ENCODE data around the gene RTCA.
A peak's percentile ranks its signal among the peaks of the same experiment; 100 is the strongest.
"Not testable (repeated sequence)": the region's sequence is repeated elsewhere in the genome, so short reads cannot be mapped to it uniquely, and the experiment has no call there.

Gene RTCA

GRCh38 chr1:100265931-100266740 is at the start of gene RTCA:
RTCA (plus strand) TSS chr1:100266216; CDS start chr1:100266376, 160 bp downstream.
- Histone ChIP-seq H2AFZ (ENCODE audit: low read length, unreplicated experiment) (peak within 1 kb of the TSS; percentile 87), H3K27ac (ENCODE audit: low read depth, low read length) (peak within 1 kb of the TSS; percentile 33), H3K4me1 (ENCODE audit: control insufficient read depth, insufficient read depth, low read length, unreplicated experiment) (peaks cover 10% of the 10 kb centered on the region), H3K36me3 (ENCODE audit: insufficient read depth, low read length) (peaks cover 19% of the 10 kb centered on the region), H3K79me2 (ENCODE audit: control insufficient read depth, insufficient read depth, low read length, unreplicated experiment) (peaks cover 35% of the 10 kb centered on the region), H3K4me3 (ENCODE audit: low read depth, low read length) (peak within 1 kb of the TSS; percentile 92), H3K27me3 (ENCODE audit: insufficient read depth, low read length) (no peaks in the 10 kb centered on the region)

DNA sequence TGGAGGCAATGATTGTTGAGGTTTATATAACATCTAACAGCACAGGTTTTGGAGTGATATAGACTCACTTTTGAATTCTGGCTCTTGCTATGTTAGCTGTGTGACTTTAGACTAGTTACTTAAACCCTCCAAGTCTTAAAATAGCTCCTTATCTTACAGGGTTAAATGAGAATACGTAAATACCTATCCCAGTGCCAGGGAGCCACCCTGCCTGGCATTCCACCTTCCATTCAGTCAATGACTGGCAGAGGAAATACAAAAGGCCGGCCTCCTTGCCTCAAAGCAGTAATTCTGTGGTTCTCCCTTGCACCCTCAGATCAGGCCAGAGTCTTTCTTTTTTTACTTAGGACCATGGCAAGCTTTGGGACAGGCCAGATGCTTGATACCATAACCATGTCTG is 48.2 kb upstream of the RTCA start:
- no peak overlapping the region for H3K4me3 ChIP-seq (ENCODE audit: low read depth, low read length)
- no peaks in the 10 kb centered on the region for H3K79me2 ChIP-seq (ENCODE audit: control insufficient read depth, insufficient read depth, low read length, unreplicated experiment)
- H3K27me3 ChIP-seq (ENCODE audit: insufficient read depth, low read length): no peaks in the 10 kb centered on the region
- no peak overlapping the region for H2AFZ ChIP-seq (ENCODE audit: low read length, unreplicated experiment)
- no peak overlapping the region for H3K27ac ChIP-seq (ENCODE audit: low read depth, low read length)
- peaks cover 8% of the 10 kb centered on the region; the same call in 1 of the 2 replicates for H3K36me3 ChIP-seq (ENCODE audit: insufficient read depth, low read length)
- H3K4me1 ChIP-seq (ENCODE audit: control insufficient read depth, insufficient read depth, low read length, unreplicated experiment): no peaks in the 10 kb centered on the region

DNA sequence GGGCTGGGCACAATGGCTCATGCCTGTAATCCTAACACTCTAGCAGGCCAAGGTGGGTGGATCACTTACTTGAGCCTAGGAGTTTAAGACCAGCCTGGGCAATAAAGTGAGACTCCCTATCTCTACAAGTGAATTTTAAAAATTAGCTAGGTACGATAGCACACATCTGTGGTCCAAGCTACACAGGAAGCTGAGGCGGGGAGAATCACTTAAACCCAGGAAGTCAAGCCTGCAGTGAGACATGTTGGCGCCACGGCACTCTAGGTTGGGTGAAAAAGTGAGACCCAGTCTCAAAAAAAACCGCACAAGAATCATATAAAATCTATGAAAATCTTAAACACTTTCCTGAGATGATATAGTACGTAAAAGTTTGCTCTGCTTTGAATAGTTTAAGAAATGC is 46.6 kb upstream of the RTCA start:
- no peak overlapping the region for H3K27ac ChIP-seq (ENCODE audit: low read depth, low read length)
- H3K79me2 ChIP-seq (ENCODE audit: control insufficient read depth, insufficient read depth, low read length, unreplicated experiment): no peaks in the 10 kb centered on the region
- 0 out of 2 replicates have a peak, but pooled peaks cover 8% of the 10 kb centered on the region for H3K36me3 ChIP-seq (ENCODE audit: insufficient read depth, low read length)
- no peaks in the 10 kb centered on the region for H3K4me1 ChIP-seq (ENCODE audit: control insufficient read depth, insufficient read depth, low read length, unreplicated experiment)
- H2AFZ ChIP-seq (ENCODE audit: low read length, unreplicated experiment): no peak overlapping the region
- H3K27me3 ChIP-seq (ENCODE audit: insufficient read depth, low read length): no peaks in the 10 kb centered on the region
- no peak overlapping the region for H3K4me3 ChIP-seq (ENCODE audit: low read depth, low read length)

GRCh38 chr1:100219883-100220282 is 46.1 kb upstream of the RTCA start:
- Histone ChIP-seq H3K4me1 (ENCODE audit: control insufficient read depth, insufficient read depth, low read length, unreplicated experiment) (no peaks in the 10 kb centered on the region), H3K4me3 (ENCODE audit: low read depth, low read length) (no peak overlapping the region), H3K27me3 (ENCODE audit: insufficient read depth, low read length) (no peaks in the 10 kb centered on the region), H3K79me2 (ENCODE audit: control insufficient read depth, insufficient read depth, low read length, unreplicated experiment) (no peaks in the 10 kb centered on the region), H3K36me3 (ENCODE audit: insufficient read depth, low read length) (0 out of 2 replicates have a peak, but pooled peaks cover 8% of the 10 kb centered on the region), H2AFZ (ENCODE audit: low read length, unreplicated experiment) (no peak overlapping the region), H3K27ac (ENCODE audit: low read depth, low read length) (no peak overlapping the region)

DNA sequence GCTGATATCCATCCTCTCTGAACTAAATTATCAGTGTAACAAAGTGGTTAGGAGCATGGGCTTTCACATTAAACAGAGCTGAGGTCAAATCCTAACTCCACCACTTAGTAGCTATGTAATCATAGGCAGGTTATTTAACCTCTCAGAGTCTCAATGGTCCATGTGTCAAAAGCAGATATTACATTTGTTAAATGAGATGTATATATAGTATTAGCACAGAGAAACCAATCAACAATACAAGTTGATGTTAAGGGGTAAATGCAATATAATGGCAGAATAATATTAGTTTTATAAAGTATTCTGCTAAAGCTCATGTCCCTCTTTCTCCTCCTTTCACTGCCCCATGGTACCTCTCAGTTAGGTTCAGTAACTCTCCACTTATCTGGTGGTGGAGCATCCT is 43.6 kb upstream of the RTCA start:
- no peak overlapping the region for H2AFZ ChIP-seq (ENCODE audit: low read length, unreplicated experiment)
- H3K36me3 ChIP-seq (ENCODE audit: insufficient read depth, low read length): 0 out of 2 replicates have a peak, but pooled peaks cover 3% of the 10 kb centered on the region
- no peaks in the 10 kb centered on the region for H3K79me2 ChIP-seq (ENCODE audit: control insufficient read depth, insufficient read depth, low read length, unreplicated experiment)
- no peak overlapping the region for H3K4me3 ChIP-seq (ENCODE audit: low read depth, low read length)
- no peak overlapping the region for H3K27ac ChIP-seq (ENCODE audit: low read depth, low read length)
- H3K27me3 ChIP-seq (ENCODE audit: insufficient read depth, low read length): no peaks in the 10 kb centered on the region
- no peaks in the 10 kb centered on the region for H3K4me1 ChIP-seq (ENCODE audit: control insufficient read depth, insufficient read depth, low read length, unreplicated experiment)

DNA sequence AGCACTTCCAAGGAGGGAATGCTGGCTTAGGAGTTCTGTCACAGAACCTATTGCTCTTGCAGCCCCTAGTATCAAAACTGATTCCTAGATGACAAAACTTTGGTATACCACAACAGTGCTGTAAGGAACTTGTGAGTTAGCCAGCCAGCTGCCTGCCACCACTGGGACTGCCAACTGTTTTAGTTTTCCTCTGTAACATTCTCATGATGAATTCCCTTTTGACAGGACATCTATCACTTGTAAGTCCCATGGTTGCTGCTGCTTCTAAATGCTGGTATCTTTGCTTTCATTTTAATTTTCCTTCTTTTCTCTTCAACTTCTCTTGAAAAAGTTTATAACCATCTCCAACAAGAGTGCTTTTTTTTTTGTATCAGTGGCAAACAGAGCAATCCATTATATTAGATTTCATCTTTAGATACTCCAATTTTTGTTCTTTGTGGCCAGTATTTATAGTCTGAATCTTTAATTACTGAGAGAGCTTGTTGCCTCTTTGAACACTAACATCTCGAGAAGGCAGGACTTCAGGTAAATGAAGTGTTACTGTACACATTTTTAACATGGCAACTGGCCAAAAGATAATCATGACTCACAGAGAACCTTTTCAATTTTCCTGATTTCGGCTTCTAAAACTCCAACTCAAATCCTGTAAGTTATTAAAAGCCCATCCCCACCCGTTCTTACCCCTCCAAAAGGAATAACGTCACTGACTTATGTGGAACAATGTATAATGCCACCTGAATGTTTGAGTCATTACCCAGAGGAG is 36.2 kb upstream of the RTCA start:
- Histone ChIP-seq H3K27me3 (ENCODE audit: insufficient read depth, low read length) (no peaks in the 10 kb centered on the region), H3K79me2 (ENCODE audit: control insufficient read depth, insufficient read depth, low read length, unreplicated experiment) (no peaks in the 10 kb centered on the region), H3K4me3 (ENCODE audit: low read depth, low read length) (no peak overlapping the region), H3K4me1 (ENCODE audit: control insufficient read depth, insufficient read depth, low read length, unreplicated experiment) (no peaks in the 10 kb centered on the region), H3K27ac (ENCODE audit: low read depth, low read length) (no peak overlapping the region), H2AFZ (ENCODE audit: low read length, unreplicated experiment) (no peak overlapping the region), H3K36me3 (ENCODE audit: insufficient read depth, low read length) (peaks cover 27% of the 10 kb centered on the region; the same call in 1 of the 2 replicates)

DNA sequence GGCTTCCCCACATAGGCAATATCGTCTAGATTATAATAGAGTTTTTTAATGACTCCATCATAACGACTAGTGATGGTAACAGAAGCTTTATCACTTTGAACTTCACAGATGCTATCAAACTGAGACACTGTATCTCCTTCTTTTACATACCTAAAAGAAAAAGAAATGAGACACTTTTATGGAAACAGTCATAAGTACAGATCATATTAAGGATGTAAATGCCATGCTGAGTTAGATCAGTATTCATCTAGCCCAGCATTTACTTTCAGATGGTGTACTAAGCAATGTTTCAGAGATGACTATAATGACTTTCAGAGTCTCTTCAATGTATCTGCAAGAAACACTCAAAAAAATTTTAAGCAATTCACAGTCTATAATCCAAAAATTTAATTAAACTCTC is 35.3 kb upstream of the RTCA start:
- H3K36me3 ChIP-seq (ENCODE audit: insufficient read depth, low read length): peaks cover 27% of the 10 kb centered on the region; the same call in 1 of the 2 replicates
- no peak overlapping the region for H3K27ac ChIP-seq (ENCODE audit: low read depth, low read length)
- H3K79me2 ChIP-seq (ENCODE audit: control insufficient read depth, insufficient read depth, low read length, unreplicated experiment): no peaks in the 10 kb centered on the region
- no peaks in the 10 kb centered on the region for H3K27me3 ChIP-seq (ENCODE audit: insufficient read depth, low read length)
- H2AFZ ChIP-seq (ENCODE audit: low read length, unreplicated experiment): no peak overlapping the region
- no peak overlapping the region for H3K4me3 ChIP-seq (ENCODE audit: low read depth, low read length)
- H3K4me1 ChIP-seq (ENCODE audit: control insufficient read depth, insufficient read depth, low read length, unreplicated experiment): no peaks in the 10 kb centered on the region

DNA sequence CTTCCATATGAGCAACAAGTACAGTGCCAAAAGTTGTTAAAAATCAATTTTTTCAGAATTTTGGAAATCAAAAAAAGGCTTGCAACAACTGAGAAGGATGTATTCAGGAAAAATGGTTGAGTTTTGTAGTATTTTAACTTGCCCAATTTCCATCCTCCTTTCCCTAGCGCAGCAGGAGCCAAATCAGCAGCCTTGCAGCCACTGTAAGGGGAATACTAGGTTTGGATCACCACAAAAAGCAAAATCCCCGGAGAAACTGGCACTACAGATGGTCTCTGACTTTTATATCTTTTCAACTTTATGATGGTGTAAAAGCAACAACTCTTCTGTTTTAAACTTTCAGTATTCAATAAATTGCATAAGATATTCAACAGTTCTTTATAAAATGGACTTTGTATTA is 34.3 kb upstream of the RTCA start:
- Histone ChIP-seq H3K4me3 (ENCODE audit: low read depth, low read length) (no peak overlapping the region), H2AFZ (ENCODE audit: low read length, unreplicated experiment) (no peak overlapping the region), H3K27ac (ENCODE audit: low read depth, low read length) (no peak overlapping the region), H3K4me1 (ENCODE audit: control insufficient read depth, insufficient read depth, low read length, unreplicated experiment) (no peaks in the 10 kb centered on the region), H3K79me2 (ENCODE audit: control insufficient read depth, insufficient read depth, low read length, unreplicated experiment) (no peaks in the 10 kb centered on the region), H3K27me3 (ENCODE audit: insufficient read depth, low read length) (no peaks in the 10 kb centered on the region), H3K36me3 (ENCODE audit: insufficient read depth, low read length) (peaks cover 27% of the 10 kb centered on the region; the same call in 1 of the 2 replicates)

GRCh38 chr1:100232156-100232555 is 33.9 kb upstream of the RTCA start:
- H3K4me3 ChIP-seq (ENCODE audit: low read depth, low read length): no peak overlapping the region
- H3K79me2 ChIP-seq (ENCODE audit: control insufficient read depth, insufficient read depth, low read length, unreplicated experiment): no peaks in the 10 kb centered on the region
- no peak overlapping the region for H3K27ac ChIP-seq (ENCODE audit: low read depth, low read length)
- no peaks in the 10 kb centered on the region for H3K27me3 ChIP-seq (ENCODE audit: insufficient read depth, low read length)
- H3K4me1 ChIP-seq (ENCODE audit: control insufficient read depth, insufficient read depth, low read length, unreplicated experiment): no peaks in the 10 kb centered on the region
- H3K36me3 ChIP-seq (ENCODE audit: insufficient read depth, low read length): peaks cover 29% of the 10 kb centered on the region
- H2AFZ ChIP-seq (ENCODE audit: low read length, unreplicated experiment): no peak overlapping the region

DNA sequence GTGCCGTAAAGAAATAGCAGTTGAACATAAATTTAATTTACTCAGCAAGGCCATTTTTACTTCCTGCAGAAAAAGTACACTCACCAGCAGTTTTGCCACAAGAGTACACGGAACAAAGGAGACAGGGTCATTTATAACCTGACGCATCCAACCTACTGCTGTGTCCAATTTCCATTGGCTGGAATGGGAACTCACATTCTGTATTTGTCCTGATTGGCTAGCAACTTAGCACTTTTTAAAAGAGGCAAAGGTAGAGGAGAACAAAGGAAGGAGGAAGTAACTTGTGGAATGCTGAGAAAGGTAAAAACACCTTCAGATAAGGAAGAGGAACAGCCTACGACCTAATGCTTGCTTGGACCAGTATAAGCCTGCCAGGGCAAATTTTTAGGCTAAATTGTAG is 32.5 kb upstream of the RTCA start:
- not testable (repeated sequence) for H3K27me3 ChIP-seq (ENCODE audit: insufficient read depth, low read length); H2AFZ ChIP-seq (ENCODE audit: low read length, unreplicated experiment); H3K27ac ChIP-seq (ENCODE audit: low read depth, low read length); H3K4me3 ChIP-seq (ENCODE audit: low read depth, low read length); H3K4me1 ChIP-seq (ENCODE audit: control insufficient read depth, insufficient read depth, low read length, unreplicated experiment); H3K79me2 ChIP-seq (ENCODE audit: control insufficient read depth, insufficient read depth, low read length, unreplicated experiment)
- peaks cover 31% of the 10 kb centered on the region for H3K36me3 ChIP-seq (ENCODE audit: insufficient read depth, low read length)
